Hematopoietic multipotent progenitor cell treated with erythropoietin and hydrocortisone succinate and interleukin-3 and kit ligand, for 4 days (in vitro differentiated cells): ENCODE measurements around the gene ARHGDIG.
A peak's percentile ranks its signal among the peaks of the same experiment; 100 is the strongest.
"Not testable (repeated sequence)": the region's sequence is repeated elsewhere in the genome, so short reads cannot be mapped to it uniquely, and the experiment has no call there.

Source experiments
- DNase-seq: peaks from one replicate; pipeline ENCODE4 v3.0.0-alpha.2; 2015

The ARHGDIG gene

GRCh38 chr16:301950-302349 is 21.6 kb downstream of the ARHGDIG start:
- DNase-seq: no peak

- DNase-seq: peak; percentile 81
Observed at GRCh38 chr16:303760-304505, 23.5 kb downstream of the ARHGDIG start.

- no peak for DNase-seq
Observed at GRCh38 chr16:305916-306626, 25.7 kb downstream of the ARHGDIG start.

- no peak for DNase-seq
Observed at GRCh38 chr16:306911-307370, 26.6 kb downstream of the ARHGDIG start.

GRCh38 chr16:307691-308312 is 27.4 kb downstream of the ARHGDIG start:
- peak; percentile 39 for DNase-seq

GRCh38 chr16:309476-309875 is 29.1 kb downstream of the ARHGDIG start:
- DNase-seq: peak; percentile 56

GRCh38 chr16:311725-312124 is 31.3 kb downstream of the ARHGDIG start:
- DNase-seq: no peak

GRCh38 chr16:314351-314750 is 34.0 kb downstream of the ARHGDIG start:
- DNase-seq: no peak

- no peak for DNase-seq
Observed at GRCh38 chr16:314795-315299, 34.5 kb downstream of the ARHGDIG start.

GRCh38 chr16:316741-317464 is 36.5 kb downstream of the ARHGDIG start:
- no peak for DNase-seq

- DNase-seq: no peak
Observed at GRCh38 chr16:317583-317982, 37.2 kb downstream of the ARHGDIG start.

- DNase-seq: peak; percentile 42
Observed at GRCh38 chr16:318628-319027, 38.2 kb downstream of the ARHGDIG start.

- no peak for DNase-seq
Observed at GRCh38 chr16:320206-320605, 39.8 kb downstream of the ARHGDIG start.

GRCh38 chr16:321532-321931 is 41.1 kb downstream of the ARHGDIG start:
- DNase-seq: no peak

- DNase-seq: no peak
Observed at GRCh38 chr16:322476-323143, 42.2 kb downstream of the ARHGDIG start.

- no peak for DNase-seq
Observed at GRCh38 chr16:324201-324450, 43.7 kb downstream of the ARHGDIG start.

GRCh38 chr16:324451-325334 is 44.3 kb downstream of the ARHGDIG start:
- DNase-seq: peak; percentile 94

- peak; percentile 31 for DNase-seq
Observed at GRCh38 chr16:325375-326145, 45.2 kb downstream of the ARHGDIG start.

- no peak for DNase-seq
Observed at GRCh38 chr16:330741-331140, 50.4 kb downstream of the ARHGDIG start.

GRCh38 chr16:331181-331814 is 50.9 kb downstream of the ARHGDIG start:
- not testable (repeated sequence) for DNase-seq
